SK-N-SH (cell line): ENCODE results near the gene ACTL7A.

Experiments used
- FOXJ3 ChIP-seq: sonication (generic); formaldehyde crosslinking; IDR thresholded peaks from 2 replicates; pipeline ENCODE4 v1.5.1; 2020; ENCODE audit warnings: mild to moderate bottlenecking, missing genetic modification reagents
- JUND ChIP-seq: IDR thresholded peaks from 2 replicates; pipeline ENCODE4 v1.4.0; 2012
- RAD21 ChIP-seq: IDR thresholded peaks from 2 replicates; pipeline ENCODE4 v1.6.1; 2012; ENCODE audit warnings: mild to moderate bottlenecking, low read length
- TEAD4 ChIP-seq: IDR thresholded peaks from 2 replicates; pipeline ENCODE4 v1.4.0; 2012; ENCODE audit warnings: mild to moderate bottlenecking, borderline replicate concordance; ENCODE audit not compliant: insufficient read depth
- TF ChIP-seq, protein P1 (sequence below): fragments of 200-600 bp; sonication (generic); IDR thresholded peaks from 2 replicates; pipeline ENCODE4 v1.6.1; 2017; ENCODE audit warnings: antibody characterized with exemption, mild to moderate bottlenecking, moderate library complexity

GRCh38 chr9:108877524-108877923 is 15.5 kb downstream of the ACTL7A start:
- TF ChIP-seq, protein P1, sequence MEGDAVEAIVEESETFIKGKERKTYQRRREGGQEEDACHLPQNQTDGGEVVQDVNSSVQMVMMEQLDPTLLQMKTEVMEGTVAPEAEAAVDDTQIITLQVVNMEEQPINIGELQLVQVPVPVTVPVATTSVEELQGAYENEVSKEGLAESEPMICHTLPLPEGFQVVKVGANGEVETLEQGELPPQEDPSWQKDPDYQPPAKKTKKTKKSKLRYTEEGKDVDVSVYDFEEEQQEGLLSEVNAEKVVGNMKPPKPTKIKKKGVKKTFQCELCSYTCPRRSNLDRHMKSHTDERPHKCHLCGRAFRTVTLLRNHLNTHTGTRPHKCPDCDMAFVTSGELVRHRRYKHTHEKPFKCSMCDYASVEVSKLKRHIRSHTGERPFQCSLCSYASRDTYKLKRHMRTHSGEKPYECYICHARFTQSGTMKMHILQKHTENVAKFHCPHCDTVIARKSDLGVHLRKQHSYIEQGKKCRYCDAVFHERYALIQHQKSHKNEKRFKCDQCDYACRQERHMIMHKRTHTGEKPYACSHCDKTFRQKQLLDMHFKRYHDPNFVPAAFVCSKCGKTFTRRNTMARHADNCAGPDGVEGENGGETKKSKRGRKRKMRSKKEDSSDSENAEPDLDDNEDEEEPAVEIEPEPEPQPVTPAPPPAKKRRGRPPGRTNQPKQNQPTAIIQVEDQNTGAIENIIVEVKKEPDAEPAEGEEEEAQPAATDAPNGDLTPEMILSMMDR, result no peak
- TF ChIP-seq JUND, result no peak
- no peak for TF ChIP-seq RAD21
- TF ChIP-seq FOXJ3, result no peak
- TF ChIP-seq TEAD4, result no peak
